ENCODE results near the gene ALOXE3.
A peak's percentile ranks its signal among the peaks of the same experiment; 100 is the strongest.

The ALOXE3 gene

DNA sequence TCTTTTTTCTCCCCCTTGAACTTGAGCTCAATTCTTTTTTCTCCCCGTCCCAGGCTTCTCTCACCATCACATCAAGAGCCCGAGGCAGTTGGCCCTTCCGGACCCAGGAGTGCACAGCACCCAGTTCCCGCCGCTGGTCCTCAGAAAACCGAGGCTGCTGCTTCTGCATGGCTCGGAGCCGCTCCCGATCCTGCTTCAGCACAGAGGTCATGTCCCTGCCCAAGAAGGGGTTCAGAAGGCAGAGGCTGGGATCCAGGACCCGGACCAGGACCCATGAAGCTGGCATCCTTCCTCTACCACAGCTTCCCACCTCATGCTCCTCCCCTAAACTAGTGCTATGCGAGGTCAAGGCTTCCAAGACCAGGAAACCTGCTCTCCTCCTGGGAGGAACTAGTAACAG is 23.4 kb upstream of the ALOXE3 start:
- DNase-seq: no peak

DNA sequence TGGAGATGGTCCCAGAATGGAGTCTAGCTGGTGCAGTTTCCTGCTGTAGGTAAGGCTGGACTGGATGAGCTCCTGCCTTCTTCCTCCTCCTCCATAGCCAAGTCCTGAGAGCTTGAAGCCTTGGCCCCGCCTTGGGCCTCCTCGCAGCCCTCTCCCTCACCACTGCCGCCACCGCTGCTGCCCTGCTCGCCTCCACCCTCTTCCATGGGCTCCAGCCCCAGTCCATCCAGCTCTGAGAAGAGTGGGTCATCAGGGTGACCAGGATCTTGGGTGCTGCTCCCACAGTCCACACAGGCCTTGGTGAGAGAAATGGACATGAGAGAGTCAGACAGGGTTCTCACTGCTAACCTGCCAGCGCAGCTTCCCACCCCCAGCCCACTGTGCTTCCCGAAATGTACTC is 22.7 kb upstream of the ALOXE3 start:
- DNase-seq: no peak

DNA sequence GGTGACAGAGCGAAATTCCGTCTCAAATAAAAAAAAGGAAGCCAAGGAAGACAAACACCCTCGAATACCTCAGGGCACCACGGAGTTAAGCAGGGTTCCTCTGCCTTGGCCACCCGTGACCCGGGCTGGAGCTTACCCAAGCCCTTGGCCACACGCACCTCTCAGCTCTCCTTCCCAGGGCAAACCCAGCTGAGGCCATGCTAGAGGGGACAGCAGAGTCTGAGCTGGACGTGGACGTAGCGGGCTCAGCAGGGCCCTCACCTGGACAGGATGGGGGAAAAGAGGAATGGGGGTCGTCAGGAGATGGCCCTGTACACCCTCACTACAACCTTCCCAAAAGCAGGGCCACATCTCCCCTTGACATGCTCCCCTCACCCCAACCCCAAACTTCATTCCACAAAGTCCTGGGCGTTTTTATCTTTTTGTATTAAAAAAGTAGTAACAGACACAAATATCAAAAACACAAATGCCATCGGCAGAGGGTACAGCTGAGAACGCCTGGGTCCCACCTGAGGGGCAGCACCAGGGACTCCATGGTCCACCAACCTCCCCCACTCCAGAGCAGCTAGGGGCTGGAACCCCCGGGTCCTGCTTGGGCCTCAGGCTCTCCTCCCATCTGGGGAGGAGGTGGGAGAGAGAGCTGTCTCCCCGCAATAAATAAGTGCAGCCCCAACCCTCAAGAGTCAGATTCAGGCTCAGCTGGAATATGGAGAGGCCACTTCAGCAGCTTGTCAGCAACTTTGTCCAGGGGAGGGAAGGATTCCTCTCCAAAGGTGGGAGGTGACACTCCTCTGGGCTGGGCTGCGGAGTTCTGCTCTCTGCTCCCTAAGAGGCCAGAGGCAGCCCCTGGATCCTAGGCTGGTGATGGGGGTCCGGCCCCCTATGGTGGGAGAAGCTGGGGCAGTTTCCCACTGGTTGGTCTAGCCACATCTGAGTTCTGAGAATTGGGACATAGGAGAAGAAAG is 22.0 kb upstream of the ALOXE3 start:
- DNase-seq: no peak

DNA sequence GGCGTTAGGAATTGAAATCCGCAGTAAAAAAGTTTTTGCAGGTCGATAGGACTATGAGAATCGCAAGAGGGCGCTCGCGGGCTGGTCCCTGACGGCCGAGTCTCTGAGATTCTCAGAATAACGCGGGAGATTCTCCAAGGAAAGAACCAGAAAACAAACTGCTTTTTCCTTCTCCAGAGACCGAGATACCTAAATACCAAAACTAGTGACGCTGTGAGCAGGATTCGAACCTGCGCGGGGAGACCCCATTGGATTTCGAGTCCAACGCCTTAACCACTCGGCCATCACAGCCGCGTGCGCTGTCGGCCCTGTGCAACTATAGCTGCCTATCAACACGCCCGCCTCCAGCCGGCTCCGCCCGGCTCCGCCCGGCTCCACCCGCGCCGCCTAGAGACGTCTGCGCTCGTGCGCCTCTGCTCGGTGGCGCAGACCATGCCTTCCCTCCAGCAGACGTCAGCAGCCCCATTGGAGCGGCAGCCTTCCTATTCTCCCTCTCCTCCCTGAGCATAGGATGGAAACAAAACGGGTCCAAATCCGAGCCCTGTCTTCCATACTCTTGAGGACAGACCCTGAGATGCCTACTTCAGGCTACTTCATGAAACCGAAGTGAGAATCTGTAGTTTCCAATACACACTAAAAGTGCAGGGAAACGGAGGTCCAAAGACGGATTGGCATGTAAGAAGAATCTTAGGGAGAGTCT is 20.5 kb upstream of the ALOXE3 start:
- peak; percentile 93 for DNase-seq

DNA sequence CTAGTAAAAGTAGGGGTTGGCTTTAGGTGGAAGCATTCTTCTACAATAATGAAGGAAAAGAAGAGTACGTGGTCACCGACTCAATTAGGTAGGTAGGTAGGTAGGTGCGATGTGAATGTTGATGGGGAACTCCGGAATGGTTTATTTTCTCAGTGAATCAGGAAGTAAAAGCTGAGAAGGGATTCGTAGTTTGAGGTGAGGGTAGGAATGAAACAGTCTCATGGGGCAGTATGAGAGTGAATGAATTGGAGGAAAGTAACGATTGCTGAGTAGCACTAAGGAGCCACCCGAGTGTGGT is 20.0 kb upstream of the ALOXE3 start:
- DNase-seq: no peak

DNA sequence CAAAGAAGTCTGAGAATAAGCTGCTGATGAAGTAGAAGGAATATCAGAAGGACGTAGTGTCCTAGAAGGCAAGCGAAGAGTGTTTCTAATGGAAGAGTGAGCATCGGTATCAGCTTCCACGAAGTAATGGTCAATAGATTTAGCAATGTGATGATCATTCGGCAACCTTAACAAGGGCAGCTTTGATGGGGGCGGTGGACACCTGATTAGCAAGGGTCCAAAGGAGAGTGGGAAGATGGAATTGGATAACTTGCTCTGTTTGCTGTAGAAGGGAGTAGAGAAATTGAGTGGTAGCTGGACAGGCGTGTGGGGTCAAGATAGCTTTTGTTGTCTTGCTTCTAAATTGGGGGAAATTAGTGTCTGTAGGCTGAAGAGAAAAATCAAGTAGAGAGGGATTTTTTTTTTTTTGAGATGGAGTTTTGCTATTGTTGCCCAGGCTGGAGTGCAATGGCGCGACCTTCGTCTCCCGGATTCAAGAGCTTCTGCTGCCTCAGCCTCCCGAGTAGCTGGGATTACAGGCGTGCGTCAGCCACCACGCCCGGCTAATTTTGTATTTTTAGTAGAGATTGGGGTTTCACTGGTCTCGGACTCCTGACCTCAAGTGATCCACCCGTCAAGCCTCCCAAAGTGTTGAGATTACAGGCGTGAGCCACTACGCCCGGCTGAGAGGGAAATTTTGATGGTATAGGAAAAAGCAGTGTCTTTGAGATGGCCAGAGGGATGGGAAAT is 19.5 kb upstream of the ALOXE3 start:
- no peak for DNase-seq

DNA sequence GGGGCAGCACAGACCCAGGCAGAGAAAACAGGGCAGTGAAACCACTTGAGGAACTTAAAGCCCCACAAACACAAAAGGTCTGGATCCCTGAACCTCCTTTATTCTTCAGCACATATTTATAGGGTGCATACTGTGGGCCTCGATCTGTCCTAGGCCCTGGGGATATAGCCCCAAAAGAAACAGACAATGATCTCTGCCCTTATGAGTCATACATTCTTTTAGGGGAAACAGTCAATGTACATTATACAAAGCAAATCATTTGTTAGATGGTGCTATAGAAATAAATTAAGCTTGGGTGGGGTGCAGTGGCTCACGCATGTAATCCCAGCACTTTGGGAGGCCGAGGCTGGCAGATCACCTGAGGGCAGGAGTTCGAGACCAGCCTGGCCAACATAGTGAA is 15.6 kb upstream of the ALOXE3 start:
- no peak for DNase-seq

DNA sequence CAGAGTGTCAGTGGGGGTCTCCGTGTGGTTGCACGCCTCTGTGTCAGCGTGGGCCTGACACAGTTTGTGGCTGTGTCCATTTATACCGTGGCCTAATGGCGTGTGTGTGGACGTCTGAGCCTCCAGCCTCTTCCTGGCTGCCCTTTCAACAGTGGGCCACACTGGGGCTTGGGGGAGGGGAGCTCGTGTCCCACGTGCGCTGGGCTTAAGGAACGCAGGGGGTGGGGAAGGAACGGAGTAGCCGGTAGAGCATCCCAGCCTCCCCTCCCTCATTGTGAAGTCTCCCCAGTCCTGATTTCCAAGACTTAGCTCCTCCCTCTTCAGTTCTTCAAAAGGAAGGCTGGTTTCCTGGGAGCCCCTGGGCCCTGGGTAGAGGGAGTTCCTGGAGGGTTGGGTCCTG is 15.1 kb upstream of the ALOXE3 start:
- DNase-seq: no peak

DNA sequence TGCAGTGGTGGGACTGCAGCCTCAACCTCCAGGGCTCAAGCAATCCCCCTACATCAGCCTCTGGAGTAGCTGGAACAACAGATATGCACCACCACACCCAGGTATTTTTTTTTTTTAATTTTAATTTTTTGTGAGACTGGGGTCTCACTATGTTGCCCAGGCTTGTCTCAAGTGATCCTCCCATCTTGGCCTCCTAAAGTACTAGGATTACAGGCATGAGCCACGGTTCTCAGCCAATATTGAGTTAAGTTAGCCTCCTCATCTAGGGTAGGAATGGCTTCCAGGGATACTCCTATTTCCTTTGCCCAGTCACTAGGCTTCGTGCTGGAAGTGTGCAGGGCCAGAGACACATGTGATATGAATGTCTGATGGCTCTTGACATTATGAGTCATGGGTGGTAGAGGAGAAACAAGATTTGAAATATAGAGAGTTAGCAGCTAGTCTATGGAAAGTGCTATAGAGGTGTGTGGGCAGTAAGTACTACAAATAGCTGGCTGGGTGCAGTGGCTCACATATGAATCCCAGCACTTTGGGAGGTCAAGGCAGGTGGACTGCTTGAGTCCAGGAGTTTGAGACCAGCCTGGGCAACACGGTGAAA is 13.6 kb upstream of the ALOXE3 start:
- no peak for DNase-seq

DNA sequence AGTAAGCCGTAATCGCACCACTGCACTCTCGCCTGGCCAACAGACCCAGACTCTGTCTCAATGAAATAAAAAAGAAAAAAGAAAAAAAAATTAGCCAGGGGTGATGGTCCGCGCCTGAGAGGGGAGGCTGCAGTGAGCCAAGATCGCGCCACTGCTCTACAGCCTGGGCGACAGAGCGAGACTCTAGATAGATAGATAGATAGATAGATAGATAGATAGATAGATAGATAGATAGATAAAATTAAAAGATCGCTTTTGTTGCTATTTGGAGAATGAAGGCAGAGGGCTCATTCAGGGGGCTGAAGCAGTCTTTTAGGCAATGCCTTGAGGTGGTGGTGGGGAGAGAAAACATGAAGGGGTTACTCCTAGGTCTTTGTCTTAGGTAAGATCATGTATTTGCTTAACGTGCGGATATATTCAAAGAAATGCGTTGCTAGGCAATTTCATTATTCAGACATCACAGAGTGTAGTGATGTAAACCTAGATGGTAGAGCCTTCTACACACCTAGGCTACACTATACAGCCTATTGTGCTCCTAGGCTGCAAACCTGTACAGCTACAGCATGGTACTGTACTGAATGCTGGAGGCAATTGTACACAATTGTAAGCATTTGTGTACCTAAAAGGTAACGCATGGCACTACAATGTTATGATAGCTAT is 9.9 kb upstream of the ALOXE3 start:
- no peak for DNase-seq

DNA sequence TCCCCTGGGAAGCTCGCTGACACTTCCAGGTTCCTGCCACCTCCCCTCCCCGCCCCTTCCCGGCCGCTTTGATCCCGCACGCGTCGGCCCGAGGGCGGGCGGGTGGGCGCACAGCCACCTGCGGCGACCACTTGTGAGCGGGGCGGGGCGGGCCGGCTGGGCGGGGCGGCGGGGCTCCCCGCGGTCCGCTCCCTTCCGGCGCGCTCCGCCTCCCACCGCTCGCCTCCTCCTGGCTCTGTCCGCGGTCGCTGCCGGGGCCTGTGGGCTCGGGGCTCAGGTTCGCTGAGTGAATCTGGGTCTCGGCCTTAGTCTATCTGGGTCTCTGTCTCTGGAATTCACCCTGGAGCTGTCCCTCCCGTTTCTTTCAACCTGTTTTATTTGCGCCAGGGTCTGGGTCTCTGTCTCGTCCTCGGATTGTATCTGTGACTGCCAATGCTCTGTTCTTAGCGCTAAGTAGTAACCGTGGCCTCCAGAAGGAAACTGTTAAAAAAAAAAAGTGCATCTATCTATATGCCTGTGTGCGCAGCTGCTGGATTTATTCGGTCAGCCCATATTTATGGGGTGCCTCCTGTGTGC is 8.3 kb upstream of the ALOXE3 start:
- DNase-seq: peak; percentile 73

DNA sequence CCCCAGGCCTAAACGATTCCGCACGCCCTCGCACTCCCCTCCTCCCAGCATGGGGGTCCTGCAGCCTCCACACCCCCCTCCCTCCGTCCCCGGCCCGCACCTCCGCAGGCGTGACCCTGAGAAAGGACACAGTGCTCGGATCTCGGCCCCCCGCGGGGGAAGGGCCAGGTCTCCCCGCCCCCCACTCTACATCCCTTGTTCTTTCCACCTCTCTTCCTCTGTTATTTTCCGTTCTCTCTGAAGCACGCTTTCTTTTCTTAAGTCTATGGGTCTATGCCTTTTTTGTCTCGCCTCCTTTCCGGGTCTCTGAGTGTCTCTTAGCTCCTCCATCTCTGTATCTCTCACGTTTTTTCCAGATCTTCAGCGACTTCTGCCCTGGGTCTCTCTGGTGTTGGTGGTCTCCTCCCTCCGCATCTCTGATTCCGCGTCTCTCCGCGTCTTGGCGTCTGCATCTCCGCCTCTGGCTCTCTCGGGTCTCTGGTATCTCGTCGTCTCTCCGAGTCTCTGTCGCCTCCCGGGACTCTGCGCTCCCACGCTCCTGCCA is 7.7 kb upstream of the ALOXE3 start:
- peak; percentile 31 for DNase-seq

DNA sequence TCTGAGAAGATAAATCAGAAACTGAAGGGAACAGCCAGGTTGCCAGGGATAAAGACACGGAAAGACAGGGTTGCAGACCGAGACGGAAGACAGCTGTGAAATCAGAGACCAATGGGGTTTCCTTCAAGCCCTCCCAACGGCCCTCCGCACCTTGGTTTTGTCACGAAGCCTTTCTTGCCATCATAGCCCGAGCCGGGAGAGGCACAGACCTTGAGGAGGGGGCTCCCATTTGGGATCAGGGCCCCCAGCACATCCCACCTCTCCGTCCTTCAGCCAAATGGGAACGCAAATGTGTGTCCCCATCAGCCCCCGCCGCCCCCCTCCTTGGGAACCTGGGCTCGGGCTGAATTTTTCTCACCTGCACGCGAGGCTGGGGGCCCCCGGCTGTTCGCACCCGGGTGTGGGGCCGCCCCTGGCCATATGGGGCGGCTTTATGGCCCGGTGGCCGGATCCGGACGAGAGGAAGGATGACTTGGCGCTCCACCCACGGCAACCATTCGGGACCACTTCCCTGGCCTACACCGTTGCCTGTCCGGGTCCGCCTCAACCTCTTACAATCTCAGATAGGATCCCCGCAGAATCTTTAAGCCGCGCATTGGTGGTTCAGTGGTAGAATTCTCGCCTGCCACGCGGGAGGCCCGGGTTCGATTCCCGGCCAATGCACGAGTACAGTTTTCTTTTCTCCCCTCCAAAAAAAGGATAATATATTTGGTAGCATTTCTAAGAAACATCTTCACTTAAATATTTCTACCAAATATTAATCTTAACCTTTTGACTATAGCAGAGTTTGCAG is 7.0 kb upstream of the ALOXE3 start:
- DNase-seq: peak; percentile 69

DNA sequence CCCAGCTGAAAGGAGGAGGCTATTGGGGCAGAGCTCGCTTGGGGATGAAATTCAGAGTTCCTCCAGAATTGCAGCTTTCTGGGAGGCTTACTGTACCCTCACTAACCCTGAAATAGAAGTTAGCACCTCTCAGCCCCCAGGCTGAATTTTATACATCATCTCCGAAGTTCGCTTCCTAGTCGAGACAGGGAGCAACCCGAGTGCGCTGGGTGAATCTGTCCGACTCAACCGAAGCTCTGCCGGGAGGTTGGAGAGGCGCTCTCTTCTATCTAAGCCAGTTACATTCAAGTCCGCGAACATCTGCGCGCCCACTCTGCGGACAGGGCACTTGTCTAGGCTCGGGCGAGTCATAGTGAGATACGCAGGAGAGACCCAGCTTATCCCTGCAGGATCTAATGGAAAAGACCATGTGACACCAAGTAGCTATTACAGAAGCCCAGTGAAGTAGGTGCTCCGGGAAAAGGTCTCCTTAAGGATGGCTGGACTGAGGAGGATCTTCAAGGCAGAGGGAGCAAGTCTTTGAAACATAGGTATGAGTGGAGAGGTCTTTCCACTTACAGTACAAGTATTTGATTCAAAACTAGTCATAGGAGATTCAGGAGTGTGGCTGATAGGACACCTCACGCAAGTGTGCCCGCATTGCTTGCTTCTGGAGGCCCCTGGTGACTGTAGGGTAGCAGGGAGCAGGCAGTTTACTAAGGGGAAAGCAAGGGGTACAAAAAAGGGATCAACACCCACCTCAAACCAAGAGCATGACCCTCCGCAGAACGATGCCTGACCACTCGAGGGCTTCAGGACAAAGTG is 6.2 kb upstream of the ALOXE3 start:
- DNase-seq: peak; percentile 32

DNA sequence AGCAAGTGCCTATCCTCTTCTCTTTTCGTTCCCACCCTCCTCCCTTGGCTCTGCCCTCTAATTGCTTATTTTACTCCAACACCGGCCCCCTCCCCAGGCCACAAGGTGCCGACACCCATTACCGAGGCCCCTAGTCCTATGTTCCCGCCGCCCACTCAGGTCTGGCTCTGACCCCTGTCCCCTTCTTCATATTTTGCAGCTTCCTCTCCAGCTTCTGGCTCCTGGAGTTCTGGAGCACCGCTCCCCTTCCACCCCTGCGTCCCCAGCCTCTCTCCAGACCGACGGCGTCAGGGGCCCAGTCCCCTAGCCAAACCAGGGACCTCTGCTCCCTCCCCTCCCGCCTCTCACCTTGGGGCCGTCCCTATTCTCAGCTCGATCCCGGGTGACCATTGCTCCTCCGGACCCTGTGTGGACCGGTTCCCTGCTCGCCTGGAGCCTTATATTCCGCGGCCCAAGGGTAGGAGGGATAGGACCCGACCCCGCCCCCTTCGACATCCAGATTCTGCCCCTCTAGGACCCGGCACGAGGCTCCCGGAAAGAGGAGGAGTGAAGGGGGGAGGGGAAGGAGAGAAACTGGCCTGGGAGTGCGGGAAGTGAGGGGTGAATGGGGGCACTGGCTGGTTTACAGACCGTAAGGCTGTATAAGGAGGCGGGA is 5.5 kb upstream of the ALOXE3 start, which contains the start of gene HES7:
Gene HES7 (minus strand): TSS at position 412 of the 655 bp plus-strand sequence. CDS start 22 bp downstream, at position 390.
- peak; percentile 23 for DNase-seq

DNA sequence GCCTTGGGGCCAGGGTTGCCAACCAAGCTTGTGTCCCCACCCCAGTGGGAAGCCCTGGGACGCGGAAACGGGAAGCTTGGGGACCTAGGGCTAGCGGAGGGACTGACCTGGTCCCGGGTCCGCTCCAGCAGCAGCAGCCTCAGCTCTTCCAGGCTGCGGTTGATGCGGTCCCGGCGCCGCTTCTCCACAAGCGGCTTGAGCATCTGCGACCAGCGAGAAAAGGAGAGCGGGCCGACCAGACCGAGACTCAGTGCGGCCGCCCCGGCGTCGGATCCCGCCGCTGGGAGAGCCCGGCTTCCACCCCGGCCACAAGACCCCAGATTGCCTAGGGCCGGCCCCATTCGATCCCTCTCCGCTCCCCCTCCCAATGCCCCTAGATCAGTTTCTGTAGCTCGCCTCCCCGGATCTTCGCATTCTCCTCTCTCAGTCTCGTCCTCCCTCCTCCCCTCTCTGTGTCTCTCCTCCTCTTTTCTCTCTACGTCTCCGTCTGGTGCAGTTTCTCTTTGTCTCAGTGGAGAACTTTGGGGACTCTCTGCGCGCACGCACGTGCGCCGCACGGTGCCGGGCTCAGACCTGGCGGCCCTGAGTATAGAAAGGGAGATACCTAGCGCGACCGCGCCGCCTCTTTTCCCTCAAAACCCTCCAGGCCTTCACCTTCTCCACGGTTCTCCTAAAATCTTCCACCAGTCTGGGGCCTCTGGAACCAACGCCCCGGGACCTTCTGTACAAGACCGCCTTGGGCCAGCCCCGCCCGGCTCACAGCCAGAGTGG is 4.8 kb upstream of the ALOXE3 start:
- peak; percentile 71 for DNase-seq

DNA sequence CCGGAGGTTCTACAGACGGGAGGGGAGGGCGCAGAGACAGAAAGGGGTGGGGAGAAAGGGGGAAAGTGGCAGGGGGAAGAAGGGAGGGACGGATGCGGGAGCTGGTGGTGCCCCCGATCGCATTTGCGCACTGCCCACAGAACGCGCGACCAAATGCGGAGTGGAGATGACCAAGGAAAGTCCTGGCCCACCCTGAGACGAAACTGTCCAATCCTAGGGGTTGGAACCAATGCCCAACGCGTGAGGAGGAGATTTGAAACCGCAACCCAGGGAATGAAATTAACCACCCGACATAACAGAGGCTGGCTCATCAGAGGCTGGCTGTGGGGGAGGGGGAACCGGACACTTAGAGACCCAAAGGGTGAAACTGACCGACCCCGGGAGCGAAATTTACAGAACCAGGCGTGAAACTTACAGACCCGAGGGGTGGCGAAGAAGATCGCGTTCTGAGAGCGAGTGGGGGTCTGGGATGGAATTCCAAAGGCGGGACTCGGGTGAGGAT is 4.2 kb upstream of the ALOXE3 start:
- DNase-seq: peak; percentile 54

DNA sequence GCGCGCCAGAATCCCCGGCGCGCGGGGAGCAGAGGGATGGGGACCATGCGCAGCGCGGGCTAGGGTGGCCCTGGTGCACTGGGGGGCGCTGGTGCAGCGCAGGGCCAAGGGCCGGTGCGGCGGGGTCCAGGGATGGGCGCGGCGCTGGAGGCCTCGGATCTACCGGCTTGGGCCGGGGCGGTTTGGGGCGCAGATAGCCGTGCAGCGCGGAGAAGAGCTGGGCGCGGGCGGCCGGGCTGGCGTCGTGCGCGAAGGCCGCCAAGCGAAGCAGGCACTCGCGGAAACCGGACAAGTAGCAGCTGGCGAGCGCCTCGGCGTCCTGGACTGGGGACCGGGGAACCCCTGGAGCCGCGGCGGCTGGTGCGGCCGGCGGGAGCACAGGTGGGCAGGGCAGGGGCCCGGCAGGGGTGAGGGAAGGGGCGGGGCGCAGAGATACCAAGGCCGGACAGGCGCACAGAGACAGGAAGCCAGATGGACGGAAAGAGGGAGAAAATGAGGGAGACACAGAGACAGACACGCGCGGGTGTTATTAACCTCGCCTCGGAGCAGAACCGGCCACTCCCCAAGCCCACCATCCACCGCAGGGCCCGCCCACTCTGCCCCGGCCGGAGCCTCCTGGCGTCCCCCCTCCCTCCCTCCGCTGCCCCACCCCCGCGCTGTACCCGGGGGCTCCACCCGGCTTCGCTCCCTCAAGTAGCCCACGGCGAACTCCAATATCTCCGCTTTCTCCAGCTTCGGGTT is 3.5 kb upstream of the ALOXE3 start:
- DNase-seq: peak; percentile 81

Measured in RPMI8226 (cell line).